ENCODE results near the gene PROM2.
"Not testable (repeated sequence)": the region's sequence is repeated elsewhere in the genome, so short reads cannot be mapped to it uniquely, and the experiment has no call there.

Gene PROM2, protein sequence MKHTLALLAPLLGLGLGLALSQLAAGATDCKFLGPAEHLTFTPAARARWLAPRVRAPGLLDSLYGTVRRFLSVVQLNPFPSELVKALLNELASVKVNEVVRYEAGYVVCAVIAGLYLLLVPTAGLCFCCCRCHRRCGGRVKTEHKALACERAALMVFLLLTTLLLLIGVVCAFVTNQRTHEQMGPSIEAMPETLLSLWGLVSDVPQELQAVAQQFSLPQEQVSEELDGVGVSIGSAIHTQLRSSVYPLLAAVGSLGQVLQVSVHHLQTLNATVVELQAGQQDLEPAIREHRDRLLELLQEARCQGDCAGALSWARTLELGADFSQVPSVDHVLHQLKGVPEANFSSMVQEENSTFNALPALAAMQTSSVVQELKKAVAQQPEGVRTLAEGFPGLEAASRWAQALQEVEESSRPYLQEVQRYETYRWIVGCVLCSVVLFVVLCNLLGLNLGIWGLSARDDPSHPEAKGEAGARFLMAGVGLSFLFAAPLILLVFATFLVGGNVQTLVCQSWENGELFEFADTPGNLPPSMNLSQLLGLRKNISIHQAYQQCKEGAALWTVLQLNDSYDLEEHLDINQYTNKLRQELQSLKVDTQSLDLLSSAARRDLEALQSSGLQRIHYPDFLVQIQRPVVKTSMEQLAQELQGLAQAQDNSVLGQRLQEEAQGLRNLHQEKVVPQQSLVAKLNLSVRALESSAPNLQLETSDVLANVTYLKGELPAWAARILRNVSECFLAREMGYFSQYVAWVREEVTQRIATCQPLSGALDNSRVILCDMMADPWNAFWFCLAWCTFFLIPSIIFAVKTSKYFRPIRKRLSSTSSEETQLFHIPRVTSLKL

GRCh38 chr2:95274291-95275150 lies at the start of gene PROM2:
Gene PROM2, plus strand, starts transcription at chr2:95274449. Its CDS starts 137 bp downstream, at chr2:95274586.
- DNase-seq = no peak

DNA sequence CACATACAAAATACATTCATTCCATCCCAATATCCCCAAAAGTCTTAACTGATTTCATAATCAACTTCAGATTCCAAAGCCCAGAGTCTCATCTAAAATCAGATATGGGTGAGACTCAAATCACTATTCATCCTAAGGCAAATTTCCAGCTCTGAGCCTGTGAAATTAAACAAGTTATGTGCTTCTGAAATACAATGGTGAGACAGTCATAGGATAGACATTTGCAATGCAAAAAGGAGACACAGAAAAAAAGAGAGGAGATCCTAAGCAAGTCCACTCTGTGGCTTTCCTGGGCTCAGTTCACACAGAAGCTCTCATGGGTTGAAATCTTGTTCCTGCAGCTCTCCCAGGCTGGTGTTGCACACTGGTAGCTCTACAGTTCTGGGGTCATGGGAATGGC lies 48.6 kb upstream of the PROM2 start:
- DNase-seq = no peak

DNA sequence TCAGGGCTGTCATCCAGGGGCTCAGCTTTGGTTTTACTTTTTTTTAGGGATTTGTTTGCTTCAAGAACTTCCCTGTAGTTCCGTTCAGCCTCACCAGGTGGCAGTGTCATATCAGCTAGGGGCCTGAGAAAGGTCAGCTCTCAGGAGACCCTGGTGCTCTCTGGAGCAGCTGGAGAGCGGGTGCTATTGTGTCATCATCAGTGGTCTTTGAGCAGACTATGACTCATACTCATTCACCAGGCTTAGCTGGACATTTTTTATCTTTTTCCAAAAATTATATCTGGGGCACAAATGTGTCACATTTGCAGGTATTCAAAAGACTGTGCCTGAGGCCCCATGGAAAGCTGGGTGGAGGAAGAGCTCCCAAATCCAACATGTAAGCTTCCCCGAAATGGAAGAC lies 42.5 kb upstream of the PROM2 start:
- DNase-seq = no peak

GRCh38 chr2:95232232-95232631 lies 42.0 kb upstream of the PROM2 start:
- DNase-seq = no peak

- no peak for DNase-seq
These were observed 39.9 kb upstream of the PROM2 start for GRCh38 chr2:95234286-95234785.

DNA sequence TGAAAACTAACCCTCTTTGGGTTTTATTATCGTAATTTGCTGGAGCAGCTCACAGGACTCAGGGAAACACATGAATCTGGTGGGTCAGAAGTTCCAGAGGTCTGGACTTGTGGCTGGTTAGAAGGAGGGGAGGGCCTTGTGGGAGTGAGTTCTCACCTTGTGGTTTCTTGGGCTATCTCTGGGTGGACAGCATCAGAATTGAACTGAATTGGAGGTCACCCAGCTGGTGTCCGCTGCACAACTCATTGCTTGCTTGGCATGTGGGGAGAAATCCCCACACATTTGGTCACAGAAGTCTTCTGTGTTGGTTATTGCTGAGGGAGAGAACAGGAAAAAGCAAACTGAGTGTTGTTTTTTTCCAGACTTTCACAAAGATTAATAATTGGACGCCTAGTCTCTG lies 39.4 kb upstream of the PROM2 start:
- DNase-seq = no peak

DNA sequence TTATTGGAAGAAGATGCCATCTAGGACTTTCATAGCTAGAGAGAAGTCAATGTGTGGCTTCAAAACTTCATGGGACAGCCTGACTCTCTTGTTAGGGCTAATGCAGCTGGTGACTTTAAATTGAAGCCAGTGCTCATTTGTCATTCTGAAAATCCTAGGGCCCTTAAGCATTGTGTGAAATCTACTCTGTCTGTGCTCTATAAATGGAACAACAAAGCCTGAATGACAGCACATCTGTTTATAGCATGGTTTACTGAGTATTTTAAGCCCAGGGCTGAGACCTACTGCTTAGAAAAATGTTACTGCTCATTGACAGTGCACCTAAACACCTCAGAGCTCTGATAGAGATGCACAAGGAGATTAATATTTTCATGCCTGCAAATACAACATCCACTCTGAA lies 36.1 kb upstream of the PROM2 start:
- no peak for DNase-seq

DNA sequence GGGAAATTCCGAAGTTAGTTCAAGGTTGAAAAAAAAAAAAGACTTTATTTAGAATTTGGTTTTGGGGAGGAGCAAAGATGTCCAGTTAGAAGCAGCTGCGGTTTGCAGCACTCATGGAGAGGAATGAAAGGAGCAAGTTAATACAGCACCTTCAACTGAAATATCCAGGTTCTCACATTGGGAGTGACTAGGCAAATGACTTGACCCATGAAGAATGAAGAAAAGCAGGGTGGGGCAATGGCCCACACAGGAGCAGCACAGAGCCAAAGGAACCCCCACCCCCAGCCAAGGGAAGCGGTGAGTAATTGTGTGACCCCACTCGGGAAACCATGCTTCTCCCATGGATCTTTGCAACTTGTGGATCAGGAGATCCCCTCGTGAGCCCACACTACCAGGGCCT lies 34.2 kb upstream of the PROM2 start:
- DNase-seq = no peak

DNA sequence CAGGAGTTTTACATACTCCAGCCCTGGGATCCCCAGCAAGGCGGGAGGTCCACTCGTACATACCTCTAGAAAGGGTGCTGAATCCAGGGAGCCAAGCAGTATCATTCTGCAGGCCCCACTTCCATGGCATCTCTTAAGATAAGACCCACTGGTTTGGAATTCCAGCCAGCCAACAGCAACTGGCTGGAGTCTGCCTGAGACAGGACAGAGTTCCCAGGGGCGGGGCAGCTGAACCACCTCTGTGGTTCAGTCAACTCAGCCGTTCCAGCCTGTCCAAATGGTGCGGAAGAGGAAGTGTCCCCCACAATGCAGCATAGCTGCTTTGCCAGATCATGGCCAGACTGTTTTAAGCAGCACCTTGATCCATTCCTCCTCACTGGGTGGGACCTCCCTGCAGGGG lies 33.7 kb upstream of the PROM2 start:
- no peak for DNase-seq

DNA sequence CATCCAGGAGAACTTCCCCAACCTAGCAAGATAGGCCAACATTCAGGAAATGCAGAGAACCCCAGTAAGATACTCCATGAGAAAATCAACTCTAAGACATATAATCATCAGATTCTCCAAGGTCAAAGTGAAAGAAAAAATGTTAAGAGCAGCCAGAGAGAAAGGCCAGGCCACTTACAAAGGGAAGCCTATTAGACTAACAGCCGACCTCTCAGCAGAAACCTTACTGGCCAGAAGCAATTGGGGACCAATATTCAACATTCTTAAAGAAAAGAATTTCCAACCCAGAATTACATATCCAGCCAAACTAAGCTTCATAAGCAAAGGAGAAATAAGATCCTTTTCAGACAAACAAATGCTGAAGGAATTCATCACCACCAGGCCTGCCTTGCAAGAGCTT lies 32.2 kb upstream of the PROM2 start:
- not testable (repeated sequence) for DNase-seq

DNA sequence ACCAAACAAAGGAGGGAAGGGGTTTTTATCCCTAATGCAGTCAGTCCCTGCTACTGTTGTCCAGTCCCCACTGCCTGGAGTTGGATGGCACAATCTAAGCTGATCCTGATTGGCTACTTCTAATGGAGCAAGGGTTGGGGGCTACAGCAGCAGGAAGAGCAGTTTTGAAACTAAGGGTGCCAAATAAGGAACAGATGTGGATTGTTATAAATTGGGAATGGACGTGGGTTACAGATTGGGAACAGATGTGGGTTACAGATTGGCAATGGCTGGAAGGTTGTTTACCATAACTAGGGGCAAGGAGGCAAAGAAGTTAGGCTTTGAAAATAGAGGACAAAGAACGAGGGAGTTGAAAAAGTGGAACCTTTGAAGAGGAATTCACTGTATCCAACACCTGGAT lies 16.0 kb upstream of the PROM2 start:
- DNase-seq = no peak

GRCh38 chr2:95260028-95261023 lies 13.9 kb upstream of the PROM2 start:
- DNase-seq = no peak

DNA sequence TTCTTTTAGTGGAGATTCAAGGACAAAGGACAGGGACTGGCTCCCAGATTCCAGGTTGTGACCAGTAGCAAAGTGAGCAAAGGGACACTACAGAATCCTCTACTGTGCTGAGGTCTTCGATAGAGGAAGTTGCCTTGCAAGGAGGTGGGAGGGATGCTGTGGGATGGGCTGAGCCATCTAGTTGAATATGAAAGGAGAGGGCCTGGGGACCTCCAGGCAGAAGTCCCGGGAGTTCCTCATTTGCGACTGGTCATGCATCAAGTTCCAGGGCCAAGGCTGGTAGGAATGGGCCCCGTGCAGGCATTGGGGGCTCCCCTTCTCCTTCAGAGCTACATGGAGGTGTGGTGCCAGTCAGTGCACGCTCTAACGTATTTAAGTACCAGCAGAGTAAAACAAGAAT lies 12.6 kb upstream of the PROM2 start:
- no peak for DNase-seq

DNA sequence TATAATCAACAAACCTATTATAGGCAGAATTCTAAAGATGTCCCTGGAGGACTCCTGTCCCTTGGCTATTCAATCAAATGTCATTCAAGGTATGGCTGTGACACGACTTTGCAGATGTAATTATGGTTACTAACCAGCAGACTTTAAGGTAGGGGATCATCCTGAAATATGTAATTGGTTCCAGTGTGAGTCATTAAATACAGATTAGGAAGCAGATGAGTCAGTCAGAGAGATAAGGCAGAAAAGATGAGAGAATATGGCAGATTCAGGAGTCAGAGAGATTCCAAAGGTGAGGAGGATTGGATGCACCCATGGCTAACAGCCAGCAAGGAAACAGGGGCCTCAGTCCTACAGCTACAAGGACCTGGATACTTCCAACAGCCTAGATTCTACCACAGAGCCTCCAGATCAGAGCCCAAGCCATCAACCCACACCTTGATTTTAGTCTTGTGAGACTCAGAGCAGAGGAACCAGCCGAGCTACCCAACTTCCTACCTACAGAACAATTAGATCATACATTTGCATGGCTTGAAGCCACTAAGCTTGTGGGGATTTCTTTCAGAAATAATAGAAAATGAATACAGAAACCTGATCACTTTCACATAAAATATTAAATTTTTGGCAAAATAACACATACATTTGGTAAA lies 11.2 kb upstream of the PROM2 start:
- DNase-seq = no peak

- no peak for DNase-seq
These were observed 9.6 kb upstream of the PROM2 start for GRCh38 chr2:95264624-95265023.

DNA sequence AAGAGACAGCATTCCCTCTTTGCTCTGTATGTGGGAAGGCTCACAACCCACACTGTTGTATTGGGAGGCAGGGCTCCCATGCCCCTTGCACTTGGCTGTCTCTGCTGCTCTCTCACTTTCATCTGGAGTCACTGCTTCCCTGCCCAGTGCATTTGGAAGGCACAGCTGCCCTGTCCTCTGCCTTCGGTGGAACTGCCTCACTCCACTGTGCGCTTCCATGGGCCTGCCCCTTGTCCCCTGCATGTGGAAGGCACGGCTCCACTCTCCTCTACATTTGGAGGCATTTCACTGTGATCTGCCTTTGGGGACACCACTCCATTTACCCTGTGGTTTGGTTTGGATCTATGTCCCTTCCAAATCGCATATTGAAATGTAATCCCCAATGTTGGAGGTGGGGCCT lies 9.1 kb upstream of the PROM2 start:
- no peak for DNase-seq

DNA sequence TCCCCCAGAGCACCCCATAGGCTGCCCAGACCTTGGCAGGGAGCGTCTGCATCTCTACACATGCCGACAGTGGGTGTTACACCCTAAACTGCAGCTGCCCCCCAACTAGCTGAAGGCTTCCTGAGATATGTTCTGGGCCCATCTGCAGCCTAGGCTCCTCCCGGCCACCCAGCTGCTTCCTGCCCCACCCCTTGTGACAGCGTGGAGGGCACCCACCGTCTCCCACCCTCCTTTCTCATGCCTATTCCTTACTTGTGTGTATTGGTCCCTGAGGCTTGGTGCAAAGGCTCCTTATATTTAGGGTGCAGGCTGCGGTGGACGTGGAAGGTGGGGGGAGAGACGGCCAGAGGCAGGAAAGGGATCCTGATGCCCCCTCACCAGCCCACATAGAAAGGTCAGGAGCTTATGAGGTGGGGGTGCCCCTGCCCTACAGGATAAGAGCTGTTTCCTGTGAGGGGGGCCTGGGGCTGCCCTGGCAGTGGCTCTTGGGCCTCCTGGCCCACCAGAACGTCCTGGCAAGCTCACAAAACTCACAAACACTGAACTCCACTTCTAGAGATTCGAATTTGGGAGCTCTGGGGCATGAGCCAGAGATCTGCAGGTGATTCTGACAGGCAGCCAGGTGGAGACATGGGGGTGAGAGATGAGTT lies 7.3 kb upstream of the PROM2 start:
- no peak for DNase-seq

GRCh38 chr2:95267458-95268210 lies 6.6 kb upstream of the PROM2 start:
- no peak for DNase-seq

GRCh38 chr2:95268211-95269035 lies 5.8 kb upstream of the PROM2 start:
- DNase-seq = no peak
